ENCODE results near the gene GPR152. TPM values are rescaled to one million over a fixed set of nuclear protein-coding genes. Genes with fewer than 3 reads are reported as not detected.
A peak's percentile ranks its signal among the peaks of the same experiment; 100 is the strongest.

GPR152 gene
- total RNA-seq, 1 donor from 2014 or later, result not detected

- H3K4me1 Mint-ChIP-seq (ENCODE audit: unreplicated experiment), result no peaks in the 10 kb centered on the region
- H3K4me3 Mint-ChIP-seq (ENCODE audit: unreplicated experiment), result no peak overlapping the region
- DNase-seq (ENCODE audit: low spot score), result no peak
- peaks cover 12% of the 10 kb centered on the region for H3K36me3 Mint-ChIP-seq (ENCODE audit: low read depth, unreplicated experiment)
- no peak for TF ChIP-seq CTCF (IDR thresholded peaks at IDR 0.05; ENCODE audit: unreplicated experiment)
- peaks cover 6% of the 10 kb centered on the region for H3K27me3 Mint-ChIP-seq (ENCODE audit: unreplicated experiment)
- no peak overlapping the region for H3K27ac Mint-ChIP-seq (ENCODE audit: unreplicated experiment)
- no peaks in the 10 kb centered on the region for H3K9me3 Mint-ChIP-seq (ENCODE audit: unreplicated experiment)
These were observed 39.7 kb upstream of the GPR152 start for GRCh38 chr11:67492069-67492727.

DNA sequence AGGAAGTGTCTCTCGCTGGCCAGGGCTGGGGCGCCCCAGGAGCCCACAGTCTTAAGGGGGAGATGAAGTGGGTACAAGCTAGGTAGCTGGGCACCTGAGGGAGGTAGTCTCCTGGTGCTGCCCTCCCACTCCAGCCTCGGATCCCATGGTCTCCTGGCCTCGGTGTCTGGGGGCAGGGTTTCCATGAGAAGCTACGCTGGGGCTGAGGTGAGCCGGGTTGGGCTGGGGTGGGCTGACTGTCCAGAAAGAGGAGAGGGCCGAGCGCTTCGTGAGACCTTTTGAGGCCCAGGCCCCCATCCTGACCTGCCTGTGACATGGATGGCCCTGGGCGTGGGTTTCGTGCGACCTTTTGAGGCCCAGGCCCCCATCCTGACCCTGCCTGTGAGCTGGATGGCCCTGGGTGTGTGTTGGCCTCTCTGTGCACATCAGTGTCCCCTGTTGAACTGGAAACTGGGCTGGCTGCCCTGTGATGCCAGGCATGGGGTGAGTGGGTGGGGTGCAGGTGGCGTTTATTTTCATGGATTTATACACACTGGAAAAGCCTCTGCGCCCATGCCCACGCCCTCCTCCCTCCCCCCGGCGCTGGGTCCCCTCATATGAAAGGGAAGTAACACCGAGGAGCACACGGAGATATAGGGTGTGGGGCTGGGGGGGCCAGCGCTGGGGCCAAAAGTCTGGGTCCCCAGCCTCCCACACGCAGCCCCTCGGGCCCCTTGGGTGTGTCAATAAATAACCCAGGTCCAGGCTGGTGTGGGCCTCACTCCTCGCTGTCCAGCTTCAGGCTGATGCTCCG lies 38.9 kb upstream of the GPR152 start:
- H3K4me1 Mint-ChIP-seq (ENCODE audit: unreplicated experiment), result no peaks in the 10 kb centered on the region
- H3K27me3 Mint-ChIP-seq (ENCODE audit: unreplicated experiment), result peaks cover 6% of the 10 kb centered on the region
- H3K36me3 Mint-ChIP-seq (ENCODE audit: low read depth, unreplicated experiment), result peaks cover 12% of the 10 kb centered on the region
- TF ChIP-seq CTCF (IDR thresholded peaks at IDR 0.05; ENCODE audit: unreplicated experiment), result no peak
- H3K9me3 Mint-ChIP-seq (ENCODE audit: unreplicated experiment), result no peaks in the 10 kb centered on the region
- no peak overlapping the region for H3K4me3 Mint-ChIP-seq (ENCODE audit: unreplicated experiment)
- no peak overlapping the region for H3K27ac Mint-ChIP-seq (ENCODE audit: unreplicated experiment)
- no peak for DNase-seq (ENCODE audit: low spot score)

GRCh38 chr11:67490727-67491065 lies 38.2 kb upstream of the GPR152 start:
- no peak overlapping the region for H3K4me3 Mint-ChIP-seq (ENCODE audit: unreplicated experiment)
- TF ChIP-seq CTCF (IDR thresholded peaks at IDR 0.05; ENCODE audit: unreplicated experiment), result no peak
- DNase-seq (ENCODE audit: low spot score), result no peak
- no peaks in the 10 kb centered on the region for H3K9me3 Mint-ChIP-seq (ENCODE audit: unreplicated experiment)
- peaks cover 17% of the 10 kb centered on the region for H3K36me3 Mint-ChIP-seq (ENCODE audit: low read depth, unreplicated experiment)
- peaks cover 11% of the 10 kb centered on the region for H3K27me3 Mint-ChIP-seq (ENCODE audit: unreplicated experiment)
- no peak overlapping the region for H3K27ac Mint-ChIP-seq (ENCODE audit: unreplicated experiment)
- H3K4me1 Mint-ChIP-seq (ENCODE audit: unreplicated experiment), result peaks cover 4% of the 10 kb centered on the region

DNA sequence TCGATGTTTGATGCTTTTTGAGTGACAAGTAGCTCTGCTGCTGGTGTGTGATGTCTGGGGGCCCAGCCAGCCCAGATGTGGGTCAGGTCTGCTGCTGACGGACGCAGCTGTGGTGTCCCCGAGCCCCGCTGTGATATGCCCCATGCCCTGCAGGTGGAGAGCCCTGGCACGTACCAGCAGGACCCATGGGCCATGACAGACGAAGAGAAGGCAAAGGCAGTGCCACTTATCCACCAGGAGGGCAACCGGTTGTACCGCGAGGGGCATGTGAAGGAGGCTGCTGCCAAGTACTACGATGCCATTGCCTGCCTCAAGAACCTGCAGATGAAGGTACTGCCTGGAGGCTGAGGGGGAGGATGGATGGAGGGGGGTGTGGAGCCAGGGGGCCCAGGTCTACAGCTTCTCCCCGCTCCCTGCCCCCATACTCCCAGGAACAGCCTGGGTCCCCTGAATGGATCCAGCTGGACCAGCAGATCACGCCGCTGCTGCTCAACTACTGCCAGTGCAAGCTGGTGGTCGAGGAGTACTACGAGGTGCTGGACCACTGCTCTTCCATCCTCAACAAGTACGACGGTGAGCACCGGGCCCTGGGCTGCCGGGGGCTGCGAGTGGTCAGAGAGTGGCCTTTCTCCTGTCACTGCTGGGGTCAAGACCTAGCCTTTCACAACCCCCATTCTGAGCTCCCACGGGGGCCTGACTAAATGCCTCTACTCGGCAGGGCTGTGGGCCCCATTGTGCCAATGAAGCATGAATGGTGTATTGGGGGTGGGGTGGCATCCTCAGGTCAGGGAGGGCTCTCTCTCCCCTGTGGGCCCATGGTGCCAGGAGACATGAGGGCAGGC lies 37.6 kb upstream of the GPR152 start:
- Mint-ChIP-seq H3K9me3 (ENCODE audit: unreplicated experiment) (no peaks in the 10 kb centered on the region), H3K27me3 (ENCODE audit: unreplicated experiment) (peaks cover 12% of the 10 kb centered on the region), H3K4me1 (ENCODE audit: unreplicated experiment) (peaks cover 4% of the 10 kb centered on the region), H3K36me3 (ENCODE audit: low read depth, unreplicated experiment) (peaks cover 19% of the 10 kb centered on the region), H3K27ac (ENCODE audit: unreplicated experiment) (no peak overlapping the region), H3K4me3 (ENCODE audit: unreplicated experiment) (peak overlapping the region; percentile 12)
- DNase-seq (ENCODE audit: low spot score), result no peak
- TF ChIP-seq CTCF (IDR thresholded peaks at IDR 0.05; ENCODE audit: unreplicated experiment), result no peak
